Coronary artery (tissue), 2 donors: Measurements from ENCODE around the gene PTTG1IP2.
A peak's percentile ranks its signal among the peaks of the same experiment; 100 is the strongest.
"Not testable (repeated sequence)": the region's sequence is repeated elsewhere in the genome, so short reads cannot be mapped to it uniquely, and the experiment has no call there.

Experiments used
- DNase-seq: peaks from one replicate; pipeline ENCODE4 v3.0.0-alpha.2; 2017; ENCODE audit warnings: low spot score
- H3K27ac ChIP-seq, 2 donors: fragments of 200-600 bp; sonication (generic); one replicate each; pipeline ENCODE4 v1.5.1; 2016 to 2019
- H3K4me3 ChIP-seq: fragments of 200-600 bp; sonication (generic); 2 replicates; pipeline ENCODE4 v1.5.1; 2016; ENCODE audit warnings: mild to moderate bottlenecking, moderate library complexity
- TF ChIP-seq, protein P1 (sequence below): fragments of 200-600 bp; sonication (generic); IDR thresholded peaks from one replicate; pipeline ENCODE4 v1.5.1; 2019; ENCODE audit warnings: antibody characterized with exemption

The PTTG1IP2 gene

DNA sequence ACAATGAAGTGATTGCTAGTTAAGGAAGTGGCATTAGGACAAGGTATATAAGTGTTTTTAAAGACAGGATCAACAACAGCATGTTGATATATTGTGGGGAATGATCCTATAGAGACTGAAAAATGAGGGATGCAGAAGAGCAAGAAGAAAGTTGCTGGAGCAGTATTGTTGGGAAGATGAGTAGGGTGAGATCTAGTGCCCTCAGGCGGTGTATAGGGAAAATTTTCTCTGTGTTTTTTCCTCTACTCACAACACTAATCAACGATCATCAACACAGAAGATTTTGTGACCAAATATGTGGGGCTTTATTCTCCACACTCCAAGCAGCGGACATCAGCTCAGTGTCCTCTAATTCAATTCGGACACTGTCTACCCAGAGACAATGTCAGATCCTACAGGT lies 9.6 kb upstream of the PTTG1IP2 start:
- no peak for DNase-seq

DNA sequence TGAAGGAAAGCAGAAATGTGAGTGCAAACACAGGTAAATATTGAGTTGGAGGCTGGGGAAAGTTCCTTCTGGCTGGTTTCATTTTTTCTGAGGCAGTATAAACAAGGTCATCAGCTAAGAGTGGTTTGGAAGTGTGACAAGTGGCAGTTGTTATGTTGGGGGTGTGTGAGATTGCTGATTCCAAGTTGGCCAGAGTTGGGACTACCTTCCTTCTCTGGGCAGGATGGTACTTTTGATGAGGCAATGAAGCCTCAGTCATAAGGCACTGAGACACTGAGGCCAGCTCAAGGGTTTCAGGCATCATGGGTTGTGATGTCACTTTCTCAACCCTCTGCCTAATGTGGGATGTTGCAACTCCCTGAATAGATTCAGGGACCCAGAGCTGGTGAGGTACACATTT lies 8.2 kb upstream of the PTTG1IP2 start:
- DNase-seq, result no peak
- Histone ChIP-seq H3K4me3 (no peak overlapping the region), H3K27ac (no peak overlapping the region)
- TF ChIP-seq, protein P1, sequence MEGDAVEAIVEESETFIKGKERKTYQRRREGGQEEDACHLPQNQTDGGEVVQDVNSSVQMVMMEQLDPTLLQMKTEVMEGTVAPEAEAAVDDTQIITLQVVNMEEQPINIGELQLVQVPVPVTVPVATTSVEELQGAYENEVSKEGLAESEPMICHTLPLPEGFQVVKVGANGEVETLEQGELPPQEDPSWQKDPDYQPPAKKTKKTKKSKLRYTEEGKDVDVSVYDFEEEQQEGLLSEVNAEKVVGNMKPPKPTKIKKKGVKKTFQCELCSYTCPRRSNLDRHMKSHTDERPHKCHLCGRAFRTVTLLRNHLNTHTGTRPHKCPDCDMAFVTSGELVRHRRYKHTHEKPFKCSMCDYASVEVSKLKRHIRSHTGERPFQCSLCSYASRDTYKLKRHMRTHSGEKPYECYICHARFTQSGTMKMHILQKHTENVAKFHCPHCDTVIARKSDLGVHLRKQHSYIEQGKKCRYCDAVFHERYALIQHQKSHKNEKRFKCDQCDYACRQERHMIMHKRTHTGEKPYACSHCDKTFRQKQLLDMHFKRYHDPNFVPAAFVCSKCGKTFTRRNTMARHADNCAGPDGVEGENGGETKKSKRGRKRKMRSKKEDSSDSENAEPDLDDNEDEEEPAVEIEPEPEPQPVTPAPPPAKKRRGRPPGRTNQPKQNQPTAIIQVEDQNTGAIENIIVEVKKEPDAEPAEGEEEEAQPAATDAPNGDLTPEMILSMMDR, result no peak

More for the DNA sequence above, 9.6 kb upstream of the PTTG1IP2 start:
- TF ChIP-seq, protein P1, result no peak
- Histone ChIP-seq H3K4me3 (no peak overlapping the region), H3K27ac (no peak overlapping the region)

DNA sequence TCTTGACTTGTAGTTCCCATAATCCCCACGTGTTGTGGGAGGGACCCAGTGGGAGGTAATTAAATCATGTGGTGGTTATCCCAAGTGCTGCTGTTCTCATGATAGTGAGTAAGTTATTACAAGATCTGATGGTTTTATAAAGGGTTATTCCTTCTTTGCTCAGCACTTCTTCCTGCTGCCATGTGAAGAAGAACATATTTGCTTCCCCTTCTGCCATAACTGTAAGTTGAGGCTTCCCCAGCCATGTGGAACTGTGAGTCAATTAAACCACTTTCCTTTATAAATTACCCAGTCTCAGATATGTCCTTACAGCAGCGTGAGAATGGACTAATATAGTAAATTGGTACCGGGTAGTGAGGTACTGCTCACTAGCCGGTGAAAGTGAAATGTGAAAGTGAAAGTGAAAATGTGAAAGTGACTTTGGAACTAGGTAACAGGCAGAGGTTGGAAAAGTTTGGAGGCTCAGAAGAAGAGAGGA lies 6.2 kb upstream of the PTTG1IP2 start:
- not testable (repeated sequence) for DNase-seq
- Histone ChIP-seq H3K27ac (peak overlapping the region in 1 of 2 donors; percentile 17), H3K4me3 (peak overlapping the region; percentile 64)

DNA sequence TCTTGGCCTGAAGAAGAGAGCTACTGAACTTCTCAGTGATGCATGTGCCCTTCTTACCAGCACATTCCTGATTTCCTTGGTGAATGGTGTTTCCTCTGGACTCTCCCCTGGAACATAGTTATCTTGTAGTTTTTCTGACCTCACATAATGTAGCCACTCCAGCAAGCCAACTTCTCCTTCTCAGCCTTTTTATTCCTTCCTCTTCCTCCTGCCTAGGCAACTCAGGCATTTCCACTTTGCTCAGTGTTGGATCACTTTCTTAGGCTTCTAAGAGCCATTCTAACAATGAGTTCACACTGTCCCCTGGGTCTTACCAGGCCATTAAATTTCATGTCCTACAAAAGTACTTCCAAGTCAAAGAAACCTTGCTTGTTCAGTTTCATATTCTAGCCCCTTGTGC lies 3.6 kb upstream of the PTTG1IP2 start:
- TF ChIP-seq, protein P1, result no peak
- DNase-seq, result no peak
- Histone ChIP-seq H3K4me3 (no peak overlapping the region), H3K27ac (no peak overlapping the region)

DNA sequence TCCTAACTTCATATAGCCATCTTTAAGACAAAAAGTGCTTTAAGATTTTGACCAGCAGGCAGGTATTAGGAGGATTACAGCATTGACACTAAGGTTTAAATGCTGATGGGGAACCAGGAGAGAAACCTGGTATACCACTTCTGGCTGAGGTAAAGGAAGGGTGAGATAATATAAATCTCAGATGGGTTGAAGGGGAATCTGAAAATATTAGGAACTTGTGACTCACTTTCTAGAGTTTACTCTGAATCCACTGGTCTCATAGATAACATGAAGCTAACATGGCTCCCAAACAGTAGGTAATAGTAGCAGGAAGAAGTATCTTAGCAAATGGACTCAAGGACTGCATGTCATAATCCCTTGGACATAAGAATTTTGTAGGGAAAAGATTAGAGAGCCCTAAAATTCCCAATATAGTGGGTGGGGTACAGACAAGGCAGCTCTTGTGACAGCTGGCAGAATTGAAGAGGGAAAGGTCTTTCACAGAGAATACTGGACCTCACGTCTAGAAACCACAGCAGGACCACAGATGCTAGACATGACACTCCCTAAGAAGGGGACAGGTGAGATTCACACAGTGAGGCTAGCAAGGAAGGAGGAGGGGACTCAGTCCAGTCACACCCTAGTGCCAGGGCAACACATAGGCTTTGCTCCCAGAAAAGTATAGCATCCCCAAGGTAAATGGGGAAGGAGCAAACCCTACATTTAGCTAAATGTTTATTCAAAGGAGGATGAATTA lies 3.5 kb downstream of the PTTG1IP2 start:
- DNase-seq, result no peak
- no peak overlapping the region for H3K27ac ChIP-seq
- H3K4me3 ChIP-seq, result no peak overlapping the region
- TF ChIP-seq, protein P1, result no peak

DNA sequence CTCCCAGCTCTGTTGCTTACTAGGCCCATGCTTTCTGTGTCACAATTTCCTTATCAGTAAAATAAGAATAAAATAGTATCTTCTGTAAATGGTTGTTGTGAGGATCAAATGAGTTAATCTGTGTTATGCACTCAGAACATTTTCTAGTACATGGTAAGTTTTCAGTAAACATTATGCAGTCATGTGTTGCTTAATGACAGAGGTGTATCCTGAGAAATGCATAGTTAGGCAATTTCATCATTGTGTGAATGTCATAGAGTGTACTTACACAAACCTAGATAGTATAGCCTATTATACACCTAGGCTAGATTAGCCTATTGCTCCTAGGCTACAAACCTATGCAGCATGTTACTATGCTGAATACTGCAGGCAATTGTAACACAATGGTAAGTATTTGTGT lies 4.4 kb downstream of the PTTG1IP2 start:
- TF ChIP-seq, protein P1, result no peak
- DNase-seq, result no peak
- Histone ChIP-seq H3K4me3 (no peak overlapping the region), H3K27ac (no peak overlapping the region)

DNA sequence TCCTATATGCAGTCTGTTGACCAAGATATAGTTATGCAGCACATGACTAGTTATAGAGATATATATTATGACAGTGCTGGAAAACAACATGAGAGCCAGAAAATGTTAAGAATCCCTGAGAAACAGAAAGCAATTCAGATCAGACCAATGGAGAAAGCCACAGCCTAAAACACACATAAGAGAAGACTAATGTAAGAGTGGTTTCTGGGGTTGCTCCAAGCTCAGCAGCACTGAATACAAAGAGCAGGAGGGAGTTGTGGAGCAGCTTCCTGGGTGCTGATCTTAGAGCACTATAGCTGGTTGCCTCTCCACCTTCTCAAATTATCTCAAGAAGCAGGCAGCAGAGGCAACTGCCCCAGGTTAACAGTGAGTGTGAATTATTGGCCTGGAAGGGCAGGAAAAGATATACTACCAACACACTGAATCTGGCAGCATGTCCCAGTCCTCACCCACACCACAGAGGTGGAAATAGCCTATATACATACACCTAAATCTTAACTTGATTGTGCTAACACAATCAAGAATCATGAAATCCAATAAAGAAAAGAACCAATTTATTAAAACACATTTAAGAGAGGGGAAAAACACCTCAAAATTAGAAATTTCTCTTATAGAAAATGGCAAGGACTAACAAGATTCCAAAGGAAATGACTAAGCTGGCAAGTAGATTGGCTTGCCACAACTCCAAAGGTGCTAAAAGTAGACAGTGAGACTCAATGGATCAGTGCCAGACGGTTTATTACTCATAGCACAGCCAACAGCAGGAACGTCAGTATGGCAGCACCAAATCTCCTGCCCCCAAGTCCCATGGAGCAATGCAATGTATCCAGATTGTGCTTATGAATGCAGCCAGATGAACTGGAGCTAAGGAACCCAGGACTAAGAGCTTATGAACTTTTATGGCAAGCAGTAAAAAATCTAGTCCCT lies 5.1 kb downstream of the PTTG1IP2 start:
- TF ChIP-seq, protein P1, result no peak
- H3K27ac ChIP-seq, result no peak overlapping the region
- no peak overlapping the region for H3K4me3 ChIP-seq
- DNase-seq, result no peak
